K562 (cell line): ENCODE results near the gene RSPRY1. TPM values are rescaled to one million over a fixed set of nuclear protein-coding genes. Genes with fewer than 3 reads are reported as not detected.

Experiments
- ATAC-seq: fragments of 200-7000 bp; cut with Tn5 transposase; 3 replicates; pipeline ENCODE4 v1.9.1; 2020; ENCODE audit warnings: moderate library complexity
- BruUV-seq: library from RNA; stranded (reverse); fragments of 400-500 nt; replicated peaks from 2 replicates; lab custom pipeline; 2021; lab: Mats Ljungman, UMichigan
- CTCF ChIA-PET: fragments of 300-600 bp; formaldehyde crosslinking; extraction: SDS; loops from one replicate; lab custom pipeline; 2021; ENCODE audit warnings: low intra/inter-chr PET ratio; lab: Yijun Ruan, JAX
- POLR2A ChIA-PET: fragments of 300-600, 350-650 bp; sonication (Branson Sonifier 250); formaldehyde crosslinking; extraction: SDS; loops from one replicate; lab custom pipeline; 2021; ENCODE audit warnings: antibody characterized with exemption, inconsistent platforms; lab: Yijun Ruan, JAX
- DNase-seq, 4 experiments: peaks; one replicate each; pipeline versions ENCODE4 v3.0.0 to v3.0.0-alpha.2; 2011 to 2018; ENCODE audit warnings: low spot score in 3 of 4, mixed read lengths in 3 of 4; ENCODE audit errors: extremely low read depth in 1 of 4
- FAIRE-seq: peaks from 2 replicates; lab custom pipeline; 2011; peaks lifted over from hg19 to GRCh38; lab: Jason Lieb, UNC
- H2AFZ ChIP-seq: 2 replicates; pipeline ENCODE4 v1.6.0; 2011; ENCODE audit warnings: low read depth, low read length, control low read depth, inconsistent platforms
- H3K27ac ChIP-seq: fragments of 200-600 bp; 3 replicates; pipeline ENCODE4 v1.8.0; 2011; ENCODE audit warnings: low read depth, mild to moderate bottlenecking, control low read depth, inconsistent platforms, low read length, moderate library complexity, mixed read lengths; ENCODE audit errors: extremely low read depth
- H3K27me3 ChIP-seq, 2 experiments: fragments of 300-600 bp in 1 of 2; 2 replicates in 1 of 2; 3 replicates in 1 of 2; pipeline versions ENCODE4 v1.6.0 to v1.8.0; 2011; ENCODE audit warnings: inconsistent platforms in 2 of 2, low read length in 2 of 2, mild to moderate bottlenecking in 1 of 2, mixed read lengths in 1 of 2, moderate library complexity in 1 of 2; ENCODE audit not compliant: control insufficient read depth in 2 of 2, insufficient read depth in 2 of 2
- H3K36me3 ChIP-seq: fragments of 300-600 bp; 3 replicates; pipeline ENCODE4 v1.8.0; 2011; ENCODE audit warnings: mild to moderate bottlenecking, low read length, inconsistent platforms; ENCODE audit not compliant: control insufficient read depth, insufficient read depth
- H3K4me1 ChIP-seq, 2 experiments: fragments of 200-600 bp in 1 of 2; replicated peaks in 1 of 2; 2 replicates in 1 of 2; 3 replicates in 1 of 2; pipeline versions ENCODE4 v1.5.1 to v1.8.0; 2011; ENCODE audit warnings: inconsistent platforms in 2 of 2, low read length in 2 of 2, mild to moderate bottlenecking in 1 of 2, mixed read lengths in 1 of 2, moderate library complexity in 1 of 2; ENCODE audit not compliant: control insufficient read depth in 2 of 2, insufficient read depth in 2 of 2
- H3K4me2 ChIP-seq: 2 replicates; pipeline ENCODE4 v1.6.1; 2011; ENCODE audit warnings: low read length, control low read depth, inconsistent platforms, mixed read lengths; ENCODE audit not compliant: insufficient read depth
- H3K4me3 ChIP-seq: fragments of 200-600 bp; sonication (generic), shearing (Covaris generic); 2 replicates; pipeline ENCODE4 v1.5.1; 2016; ENCODE audit warnings: control low read depth, inconsistent platforms
- H3K79me2 ChIP-seq: fragments of 200-600 bp; 3 replicates; pipeline ENCODE4 v1.8.0; 2011; ENCODE audit warnings: low read length, inconsistent platforms; ENCODE audit not compliant: control insufficient read depth, insufficient read depth
- H3K9ac ChIP-seq, 2 experiments: 2 replicates each; pipeline versions ENCODE4 v1.6.0 to v1.6.1; 2011; ENCODE audit warnings: low read depth in 2 of 2, low read length in 2 of 2, control low read depth in 1 of 2, inconsistent platforms in 1 of 2, mild to moderate bottlenecking in 1 of 2, mixed read lengths in 1 of 2; ENCODE audit not compliant: insufficient read depth in 1 of 2
- H3K9me1 ChIP-seq: one replicate; pipeline ENCODE4 v1.6.0; 2011; ENCODE audit warnings: inconsistent platforms, mild to moderate bottlenecking, low read length, moderate library complexity; ENCODE audit not compliant: control insufficient read depth, insufficient read depth
- H3K9me3 ChIP-seq: replicated peaks from 2 replicates; pipeline ENCODE4 v1.5.1; 2011; ENCODE audit warnings: low read depth, low read length, inconsistent platforms; ENCODE audit not compliant: control insufficient read depth, insufficient read depth
- H4K20me1 ChIP-seq: replicated peaks from 2 replicates; pipeline ENCODE4 v1.6.1; 2011; ENCODE audit warnings: low read length, inconsistent platforms, mixed read lengths; ENCODE audit not compliant: control insufficient read depth, insufficient read depth
- CSDE1 ChIP-seq, 2 experiments: fragments of 450-650 bp; IDR thresholded peaks; 2 replicates each; pipeline ENCODE4 v1.6.1; 2016; ENCODE audit warnings: mild to moderate bottlenecking in 1 of 2
- HDAC2 ChIP-seq: fragments of 450-650 bp; IDR thresholded peaks from 2 replicates; pipeline ENCODE4 v1.6.1; 2016; ENCODE audit warnings: mild to moderate bottlenecking
- NUFIP1 ChIP-seq: fragments of 450-650 bp; IDR thresholded peaks from 2 replicates; pipeline ENCODE4 v1.6.1; 2018; ENCODE audit not compliant: partially characterized antibody
- SNRNP70 ChIP-seq: fragments of 200-400 bp; formaldehyde crosslinking; optimal IDR thresholded peaks from 2 replicates; pipeline ENCODE3; 2017; ENCODE audit warnings: low read depth, low read length
- SOX6 ChIP-seq: fragments of 450-650 bp; IDR thresholded peaks from 2 replicates; pipeline ENCODE4 v1.6.1; 2014; ENCODE audit warnings: mild to moderate bottlenecking
- ZNF224 ChIP-seq: sonication (generic); formaldehyde crosslinking; IDR thresholded peaks from 2 replicates; pipeline ENCODE4 v1.8.0; 2022; ENCODE audit warnings: mild to moderate bottlenecking, missing genetic modification reagents
- ZNF407 ChIP-seq: fragments of 450-650 bp; IDR thresholded peaks from 2 replicates; pipeline ENCODE4 v1.6.1; 2016; ENCODE audit warnings: low read depth
- WGBS: fragments of 100-300 bp; shearing (Covaris generic); methylation state at CpG from one replicate; pipeline ENCODE4 v1.1.6; 2016; ENCODE audit warnings: low coverage, mixed read lengths; ENCODE audit not compliant: insufficient coverage; ENCODE audit errors: missing lambda C conversion rate; 5-methylcytosine and 5-hydroxymethylcytosine counted together
- in situ Hi-C: fragments of 300-500 bp; cut with MboI; formaldehyde crosslinking; loops from 4 replicates; pipeline ENCODE4 v1.15.0; 2018; ENCODE audit warnings: inconsistent platforms, mixed read lengths
- intact Hi-C: fragments of 100-400 bp; cut with micrococcal nuclease; formaldehyde crosslinking; loops from 2 replicates; pipeline ENCODE4 v1.14.2; 2022
- polyA plus RNA-seq, 8 experiments: library from polyadenylated mRNA; depleted of rRNA in 4 of 8; stranded (reverse) in 5 of 8; unstranded in 3 of 8; fragments of >200 nt; fragmentation: Nextera tagmentation in 2 of 8; fragmentation: Illumina TruSeq in 1 of 8; extraction: Ambion mirVana in 2 of 8; extraction: Trizol in 1 of 8; gene quantifications; 2 replicates each; pipeline versions ENCODE4 v1.2.1 to v1.2.3, GENCODE V29; 2011 to 2014; ENCODE audit warnings: inconsistent platforms in 1 of 8, missing spikeins in 1 of 8
- total RNA-seq, 7 experiments: library from RNA; depleted of rRNA in 6 of 7; stranded (reverse); fragments of >200 nt in 6 of 7; fragmentation: Illumina TruSeq in 2 of 7; extraction: Trizol in 2 of 7; gene quantifications; 2 replicates each; pipeline versions ENCODE4 v1.2.1 to v1.2.3, GENCODE V29; 2011 to 2021; ENCODE audit warnings: low replicate concordance in 1 of 7
- TF ChIP-seq, protein P1 (sequence below): fragments of 250-450 bp; sonication (Bioruptor Pico); IDR thresholded peaks from 2 replicates; pipeline ENCODE4 v1.4.0; 2020; ENCODE audit warnings: mild to moderate bottlenecking
- TF ChIP-seq, protein P2 (sequence below): fragments of 450-650 bp; IDR thresholded peaks from 2 replicates; pipeline ENCODE4 v1.6.1; 2017; ENCODE audit warnings: mild to moderate bottlenecking, moderate library complexity

Gene RSPRY1
- total and polyA plus RNA-seq, 9 of the 15 experiments (the other 6 are each of a cell fraction or from before 2014, with no cell fraction given) = 10.2 to 27.8 (median 20.8) TPM

- TF ChIP-seq ZNF224 (CRISPR knock-in tag) = no peak
- TF ChIP-seq SNRNP70 = no peak
- TF ChIP-seq, protein P1, sequence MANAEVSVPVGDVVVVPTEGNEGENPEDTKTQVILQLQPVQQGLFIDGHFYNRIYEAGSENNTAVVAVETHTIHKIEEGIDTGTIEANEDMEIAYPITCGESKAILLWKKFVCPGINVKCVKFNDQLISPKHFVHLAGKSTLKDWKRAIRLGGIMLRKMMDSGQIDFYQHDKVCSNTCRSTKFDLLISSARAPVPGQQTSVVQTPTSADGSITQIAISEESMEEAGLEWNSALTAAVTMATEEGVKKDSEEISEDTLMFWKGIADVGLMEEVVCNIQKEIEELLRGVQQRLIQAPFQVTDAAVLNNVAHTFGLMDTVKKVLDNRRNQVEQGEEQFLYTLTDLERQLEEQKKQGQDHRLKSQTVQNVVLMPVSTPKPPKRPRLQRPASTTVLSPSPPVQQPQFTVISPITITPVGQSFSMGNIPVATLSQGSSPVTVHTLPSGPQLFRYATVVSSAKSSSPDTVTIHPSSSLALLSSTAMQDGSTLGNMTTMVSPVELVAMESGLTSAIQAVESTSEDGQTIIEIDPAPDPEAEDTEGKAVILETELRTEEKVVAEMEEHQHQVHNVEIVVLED (CRISPR knock-in tag) = no peak
- TF ChIP-seq CSDE1 (IDR thresholded peaks at IDR 0.05) = no peak
These were observed 99.2 kb downstream of the RSPRY1 start (continued) for GRCh38 chr16:57285379-57285778.

DNA sequence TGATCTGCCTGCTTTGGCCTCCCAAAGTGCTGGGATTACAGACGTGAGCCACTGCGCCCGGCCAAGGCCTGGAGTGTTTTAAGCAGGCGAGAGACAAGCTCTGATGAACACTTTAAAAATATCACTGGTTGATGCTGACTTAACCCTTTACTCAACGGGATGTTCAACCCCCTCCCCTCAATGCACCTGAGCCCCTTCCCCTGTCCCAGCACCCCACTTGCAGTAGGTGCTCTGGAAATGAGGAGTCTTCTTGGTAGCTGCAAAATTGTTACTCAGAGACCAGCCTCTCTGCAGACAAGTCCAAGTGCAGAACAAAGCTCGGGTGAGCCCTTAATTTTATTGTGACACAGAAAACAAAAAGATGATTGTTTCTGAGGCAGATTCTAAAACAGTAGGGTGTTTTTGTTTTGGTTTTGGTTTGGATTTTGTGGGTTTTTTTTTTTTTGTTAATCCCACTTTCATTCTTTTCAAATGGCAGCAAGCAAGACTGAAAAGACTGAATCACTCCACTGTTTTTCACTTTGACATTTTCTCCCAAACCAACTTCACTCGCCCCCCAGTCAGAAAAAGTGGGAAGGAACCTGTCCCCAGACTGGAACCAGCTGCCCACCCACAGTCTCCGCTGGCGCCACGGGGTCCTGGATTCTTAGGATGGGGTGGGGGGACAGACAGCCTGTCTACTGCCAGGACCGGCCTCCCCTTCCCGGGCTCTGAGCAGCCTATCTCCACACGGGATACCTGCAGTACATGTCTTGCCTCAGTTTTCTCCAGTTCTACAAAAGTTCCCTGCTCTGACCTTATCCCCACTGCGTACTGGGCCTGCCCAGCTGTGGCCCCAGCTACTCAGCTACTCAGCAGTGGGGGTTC, 103.5 kb downstream of the RSPRY1 start:
- ChIA-PET CTCF (no interaction called here), POLR2A (interaction anchor here (0.7 kb wide), 1 partner anchor 104 kb away, joined by 3 read pairs; the partner anchor contains the start of gene PSME3IP1)
- Histone ChIP-seq H3K36me3 (no peaks in the 10 kb centered on the region), H3K4me2 (no peak overlapping the region), H3K79me2 (no peaks in the 10 kb centered on the region), H3K27ac (no peak overlapping the region), H3K4me1 (peaks cover 2 to 10% of the 10 kb centered on the region in 2 experiments; a peak in 3 of 5 replicates), H3K9me3 (no peaks in the 10 kb centered on the region), H2AFZ (peak overlapping the region; percentile 45; the same call in 1 of the 2 replicates), H3K9me1 (no peaks in the 10 kb centered on the region), H3K4me3 (no peak overlapping the region), H3K9ac (peak overlapping the region in 1 of 2 experiments; percentile 20; a peak in 1 of 4 replicates), H3K27me3 (no peaks in the 10 kb centered on the region), H4K20me1 (no peaks in the 10 kb centered on the region)
- ATAC-seq = peak; percentile 50
- WGBS = 36% methylated on average over 14 of the region's 14 CpGs
- no peak for DNase-seq
- in situ Hi-C loops = no loop called here
- no peak for FAIRE-seq
- intact Hi-C loops = no loop called here
- no TSS peak for BruUV-seq
- no peak for TF ChIP-seq ZNF407
- TF ChIP-seq, protein P2, sequence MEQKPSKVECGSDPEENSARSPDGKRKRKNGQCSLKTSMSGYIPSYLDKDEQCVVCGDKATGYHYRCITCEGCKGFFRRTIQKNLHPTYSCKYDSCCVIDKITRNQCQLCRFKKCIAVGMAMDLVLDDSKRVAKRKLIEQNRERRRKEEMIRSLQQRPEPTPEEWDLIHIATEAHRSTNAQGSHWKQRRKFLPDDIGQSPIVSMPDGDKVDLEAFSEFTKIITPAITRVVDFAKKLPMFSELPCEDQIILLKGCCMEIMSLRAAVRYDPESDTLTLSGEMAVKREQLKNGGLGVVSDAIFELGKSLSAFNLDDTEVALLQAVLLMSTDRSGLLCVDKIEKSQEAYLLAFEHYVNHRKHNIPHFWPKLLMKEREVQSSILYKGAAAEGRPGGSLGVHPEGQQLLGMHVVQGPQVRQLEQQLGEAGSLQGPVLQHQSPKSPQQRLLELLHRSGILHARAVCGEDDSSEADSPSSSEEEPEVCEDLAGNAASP = no peak
- TF ChIP-seq SOX6 = no peak
- TF ChIP-seq HDAC2 = no peak
- TF ChIP-seq NUFIP1 = no peak
